Skin epidermis (tissue), 12 donors: ENCODE results near the gene DCXR.
A peak's percentile ranks its signal among the peaks of the same experiment; 100 is the strongest.

Experiments
- H3K27ac ChIP-seq, 21 experiments: fragments of 200-600 bp; sonication (generic) in 11 of 21; one replicate each; pipeline ENCODE4 v1.5.0; 2020; ENCODE audit warnings: mild to moderate bottlenecking in 3 of 21, inconsistent platforms in 2 of 21, moderate library complexity in 2 of 21
- H3K4me3 ChIP-seq, 7 experiments: fragments of 200-600 bp; sonication (generic) in 2 of 7; one replicate each; pipeline ENCODE4 v1.5.0; 2020; ENCODE audit warnings: inconsistent platforms in 2 of 7, mild to moderate bottlenecking in 2 of 7, moderate library complexity in 1 of 7

Gene DCXR

DNA sequence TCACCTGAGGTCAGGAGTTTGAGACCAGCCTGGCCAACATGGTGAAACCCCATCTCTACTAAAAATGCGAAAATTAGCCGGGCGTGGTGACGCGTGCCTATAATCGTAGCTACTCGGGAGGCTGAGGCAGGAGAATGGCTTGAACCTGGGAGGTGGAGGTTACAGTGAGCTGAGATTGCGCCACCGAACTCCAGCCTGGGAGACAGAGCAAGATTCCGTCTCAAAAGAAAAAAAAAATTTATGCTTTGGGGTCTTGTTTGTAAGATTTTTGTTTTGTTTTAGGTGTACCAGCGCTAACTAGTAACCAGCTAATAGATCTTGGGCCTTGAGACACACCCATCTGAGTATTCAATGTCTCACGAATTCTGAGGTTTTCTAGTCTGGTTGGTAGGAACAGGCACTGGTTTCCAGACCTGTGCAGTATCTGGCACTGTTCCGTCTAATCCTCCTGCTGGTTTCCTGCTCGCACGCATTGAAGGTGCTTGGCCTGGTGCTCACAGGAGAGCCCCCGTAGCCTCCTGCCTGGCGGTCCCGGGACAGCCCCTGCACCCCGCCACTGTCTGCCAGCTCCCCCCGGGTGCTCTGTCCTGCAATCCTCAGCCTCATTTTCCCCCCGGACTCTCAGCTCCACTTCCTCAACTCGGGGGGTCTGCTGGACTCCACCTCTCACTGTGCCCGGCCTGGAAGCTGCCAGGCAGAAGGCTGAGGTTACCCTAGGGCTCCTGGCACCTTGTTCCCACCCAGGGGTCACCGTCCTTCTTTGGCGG lies 38.7 kb upstream of the DCXR start:
- Histone ChIP-seq H3K4me3 (no peak overlapping the region), H3K27ac (no peak overlapping the region)

DNA sequence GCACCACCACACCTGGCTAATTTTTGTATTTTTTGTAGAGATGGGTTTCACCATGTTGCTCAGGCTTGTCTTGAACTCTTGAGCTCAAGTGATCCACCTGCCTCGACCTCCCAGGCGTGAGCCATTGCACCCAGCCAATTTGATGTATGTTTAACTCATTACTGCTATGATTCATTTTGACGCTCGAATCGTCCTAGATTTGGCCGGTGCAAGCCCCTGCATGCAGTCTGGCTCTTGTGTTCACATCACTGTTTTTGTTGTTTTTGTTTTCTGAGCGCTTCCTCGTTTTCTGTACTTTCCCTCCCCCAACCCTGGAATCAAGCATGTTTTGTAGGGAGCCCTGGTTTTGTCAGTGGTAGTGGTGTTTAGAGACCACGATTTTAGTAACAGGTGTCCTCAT lies 35.9 kb upstream of the DCXR start:
- Histone ChIP-seq H3K27ac (no peak overlapping the region), H3K4me3 (no peak overlapping the region)

DNA sequence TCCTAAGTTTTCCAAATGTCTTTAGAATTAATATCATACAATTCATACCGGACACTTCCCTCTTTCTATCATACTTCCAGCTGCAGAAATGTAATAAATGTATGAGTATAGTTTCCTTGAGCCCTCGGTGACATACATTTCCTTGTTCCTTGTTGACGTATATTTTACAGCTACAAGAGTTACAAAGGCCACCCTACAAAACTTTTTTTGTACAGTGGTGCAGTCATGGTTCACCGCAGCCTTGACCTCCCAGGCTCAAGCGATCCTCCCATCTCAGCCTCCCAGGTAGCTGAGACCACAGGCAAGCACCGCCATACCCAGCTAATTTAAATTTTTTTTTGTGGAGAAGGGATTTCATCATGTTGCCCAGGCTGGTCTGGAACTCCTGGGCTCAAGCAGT lies 35.3 kb upstream of the DCXR start:
- Histone ChIP-seq H3K4me3 (no peak overlapping the region), H3K27ac (no peak overlapping the region)

DNA sequence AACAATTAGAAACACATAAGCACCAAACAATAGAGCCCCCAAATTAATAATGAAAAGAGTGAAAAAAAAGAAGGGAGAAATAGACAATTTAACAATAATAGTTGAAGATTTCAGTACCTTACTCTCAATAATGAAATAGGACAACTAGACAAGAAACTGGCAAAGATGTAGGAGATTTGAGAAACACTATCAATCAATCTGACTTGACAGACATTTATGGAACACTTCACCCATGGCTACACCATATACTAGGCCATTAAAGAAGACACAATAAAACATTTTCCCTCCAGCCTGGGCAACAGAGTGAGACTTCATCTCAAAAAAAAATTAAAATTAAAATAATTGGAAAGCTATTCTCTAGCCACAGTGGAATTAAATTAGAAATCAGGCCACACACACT lies 33.1 kb upstream of the DCXR start:
- H3K27ac ChIP-seq, result no peak overlapping the region
- no peak overlapping the region for H3K4me3 ChIP-seq

DNA sequence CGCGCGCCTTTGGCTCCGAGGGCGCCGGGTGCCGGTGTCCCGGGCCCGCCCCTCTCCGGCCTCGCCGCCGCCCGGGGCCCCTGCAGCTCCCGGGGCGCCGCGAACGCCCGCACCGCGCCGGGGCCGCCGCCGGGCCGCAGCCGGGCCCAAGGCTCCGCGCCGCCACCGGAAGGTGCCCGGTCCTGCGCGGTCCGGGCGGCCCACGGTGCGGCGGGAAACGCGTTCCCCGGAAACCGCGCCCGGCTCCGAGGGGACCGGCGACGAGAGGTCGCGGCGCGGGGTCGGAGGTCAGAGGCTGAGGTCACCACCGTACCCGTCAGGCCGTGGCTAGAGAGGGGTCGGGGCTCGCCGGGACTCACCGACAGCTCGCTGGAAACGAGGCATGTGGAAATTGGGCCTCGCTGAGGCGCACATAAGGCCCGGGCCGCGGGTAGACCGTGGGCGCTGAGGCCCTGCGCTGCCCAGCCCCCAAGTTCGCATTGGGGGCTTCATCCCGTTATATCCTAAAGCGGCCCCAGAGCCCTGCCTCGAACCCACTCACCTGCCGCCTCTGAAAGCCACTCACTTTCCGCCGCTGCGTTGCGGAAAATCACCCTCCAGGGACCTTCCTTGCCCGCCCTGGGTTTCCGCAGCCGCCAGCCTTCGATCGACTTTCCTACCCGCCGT lies 28.3 kb upstream of the DCXR start, which contains the start of gene DUS1L:
TSS of gene DUS1L (minus strand) at position 167 of the 666 bp plus-strand sequence. CDS start 745 bp downstream, outside the sequence.
- Histone ChIP-seq H3K4me3 (peak within 1 kb of the TSS; percentile 58 to 95 (median 67)), H3K27ac (peak within 1 kb of the TSS; percentile 54 to 96 (median 90))

DNA sequence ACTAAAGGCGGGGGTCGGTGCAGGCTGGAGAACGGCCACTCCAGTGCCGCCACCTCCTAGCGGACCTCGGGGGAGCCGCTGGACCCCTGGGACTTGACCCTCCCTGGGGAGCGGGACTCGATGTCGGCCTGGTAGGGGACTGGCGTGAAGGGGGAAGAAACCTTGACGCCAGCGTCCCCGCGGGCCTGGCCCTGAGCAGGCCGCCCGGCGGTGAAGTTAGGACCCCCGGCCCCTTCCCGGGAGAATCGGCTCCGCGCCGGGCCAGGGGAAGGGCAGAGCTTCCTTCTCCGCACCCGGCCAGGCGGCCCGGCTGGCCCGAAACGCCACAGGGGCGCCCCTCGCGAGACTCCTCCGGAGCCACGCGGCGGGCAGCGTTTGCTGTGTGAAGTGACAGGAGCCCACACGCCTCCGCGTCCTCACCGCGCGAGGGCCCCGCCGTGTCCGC lies 27.7 kb upstream of the DCXR start:
- Histone ChIP-seq H3K4me3 (peak overlapping the region; percentile 58 to 95 (median 67)), H3K27ac (peak overlapping the region; percentile 18 to 96 (median 89))

DNA sequence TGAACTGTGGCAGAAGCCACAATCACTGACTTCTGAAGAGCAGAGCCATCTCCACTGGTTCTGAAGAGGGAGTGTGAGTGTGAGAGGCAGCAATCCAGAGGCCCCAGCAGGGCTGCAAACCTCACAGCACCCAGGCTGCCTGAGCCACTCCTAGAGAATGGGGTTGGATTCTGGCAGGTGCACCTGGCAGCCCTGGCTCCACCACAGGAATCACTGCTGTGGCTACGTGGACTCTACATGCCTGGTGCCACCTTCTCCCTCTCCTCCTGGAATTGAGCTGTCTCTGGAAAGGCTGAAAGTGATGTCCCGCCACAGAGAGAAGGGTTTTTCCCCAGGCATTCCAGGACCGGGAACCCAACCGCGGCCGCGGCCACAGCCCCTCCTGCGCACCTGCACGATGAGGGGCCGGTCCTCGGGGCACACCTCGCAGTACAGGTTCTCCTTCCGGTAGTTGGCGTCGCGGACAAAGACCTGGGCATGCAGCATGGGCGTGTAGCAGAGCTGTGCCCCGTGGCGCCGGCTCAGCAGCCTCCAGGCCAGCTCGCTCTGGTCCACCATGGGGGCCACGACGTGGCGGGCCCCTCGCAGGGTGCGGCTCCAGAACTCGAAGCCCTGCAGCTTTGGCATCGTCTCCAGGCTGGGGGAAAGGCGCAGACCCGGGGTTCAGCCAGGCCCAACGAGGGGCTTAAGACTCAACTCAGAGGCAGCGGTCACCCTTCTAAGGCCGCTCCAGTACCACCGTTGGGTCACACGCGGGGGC lies 27.1 kb upstream of the DCXR start:
- H3K27ac ChIP-seq, result peak overlapping the region in 20 of 21 experiments; percentile 18 to 96 (median 89)
- H3K4me3 ChIP-seq, result peak overlapping the region; percentile 58 to 95 (median 67)

DNA sequence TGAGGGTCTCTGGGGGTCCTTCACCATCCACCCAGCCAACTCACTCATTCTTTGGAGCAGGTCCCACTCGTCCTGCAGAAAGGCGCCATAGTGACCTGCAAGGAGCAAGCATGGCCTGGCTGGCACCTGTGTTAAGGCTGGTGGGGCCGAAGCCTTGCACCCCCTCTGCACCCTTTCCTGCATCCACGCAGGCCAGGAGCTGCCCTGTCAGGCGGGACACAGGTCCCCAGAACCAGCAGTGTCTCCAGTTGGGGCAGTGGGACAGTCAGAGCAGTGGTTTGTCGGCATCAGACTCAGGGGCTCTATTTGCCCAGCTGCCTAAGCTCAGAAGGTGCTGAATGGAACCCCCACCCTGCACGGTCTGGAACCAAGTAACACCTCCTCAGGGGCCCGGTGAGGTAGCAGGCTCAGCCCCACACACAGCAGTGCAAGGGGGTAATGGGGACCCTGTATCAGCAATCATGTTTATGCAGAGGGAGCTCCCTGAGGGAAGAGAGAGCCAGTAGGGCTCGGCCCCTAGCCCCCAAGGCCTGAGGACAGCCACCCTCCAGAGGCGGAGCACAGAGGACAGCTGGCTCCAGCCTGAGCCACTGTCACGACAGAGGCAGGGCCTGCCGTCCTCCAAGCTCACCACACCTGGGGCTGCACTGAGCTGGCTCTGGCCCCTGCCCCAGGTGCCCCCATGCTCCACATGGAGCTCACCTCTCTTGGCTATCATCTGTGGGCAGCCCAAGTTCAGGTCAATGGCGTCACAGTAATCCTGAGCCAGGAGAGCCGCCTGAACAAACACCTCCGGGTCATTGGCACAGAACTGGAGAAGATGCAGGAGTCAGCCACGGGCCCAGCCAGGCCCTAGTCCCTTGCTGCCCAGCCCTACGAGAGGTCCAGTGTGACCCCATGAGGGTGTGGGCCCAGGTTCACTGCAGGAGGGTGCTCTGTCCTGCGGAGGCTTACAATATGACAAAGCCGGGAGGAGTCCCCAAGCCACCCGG lies 26.2 kb upstream of the DCXR start:
- Histone ChIP-seq H3K4me3 (peak overlapping the region in 2 of 7 experiments; percentile 58 to 93), H3K27ac (peak overlapping the region in 3 of 21 experiments; percentile 12 to 96 (median 89))

DNA sequence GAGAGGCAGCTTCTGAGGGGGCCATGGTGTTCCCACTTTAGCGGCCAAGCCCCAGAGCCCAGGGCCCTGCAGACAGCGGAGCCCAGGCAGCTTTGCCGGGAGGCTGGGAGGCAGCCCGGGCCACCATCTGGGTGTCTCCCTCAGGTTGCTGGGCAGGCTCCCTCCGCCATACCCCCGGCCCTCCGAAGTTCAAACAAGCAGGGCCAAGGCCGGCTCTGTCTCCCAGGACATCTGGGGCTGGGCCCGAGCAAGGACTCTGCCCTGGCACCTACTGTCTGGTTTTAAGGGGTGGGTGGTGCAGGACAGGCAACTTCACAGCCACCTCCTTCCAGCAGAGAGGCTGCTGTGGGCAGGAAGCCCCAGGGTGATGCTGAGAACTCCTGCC lies 25.5 kb upstream of the DCXR start:
- no peak overlapping the region for H3K4me3 ChIP-seq
- H3K27ac ChIP-seq, result no peak overlapping the region

DNA sequence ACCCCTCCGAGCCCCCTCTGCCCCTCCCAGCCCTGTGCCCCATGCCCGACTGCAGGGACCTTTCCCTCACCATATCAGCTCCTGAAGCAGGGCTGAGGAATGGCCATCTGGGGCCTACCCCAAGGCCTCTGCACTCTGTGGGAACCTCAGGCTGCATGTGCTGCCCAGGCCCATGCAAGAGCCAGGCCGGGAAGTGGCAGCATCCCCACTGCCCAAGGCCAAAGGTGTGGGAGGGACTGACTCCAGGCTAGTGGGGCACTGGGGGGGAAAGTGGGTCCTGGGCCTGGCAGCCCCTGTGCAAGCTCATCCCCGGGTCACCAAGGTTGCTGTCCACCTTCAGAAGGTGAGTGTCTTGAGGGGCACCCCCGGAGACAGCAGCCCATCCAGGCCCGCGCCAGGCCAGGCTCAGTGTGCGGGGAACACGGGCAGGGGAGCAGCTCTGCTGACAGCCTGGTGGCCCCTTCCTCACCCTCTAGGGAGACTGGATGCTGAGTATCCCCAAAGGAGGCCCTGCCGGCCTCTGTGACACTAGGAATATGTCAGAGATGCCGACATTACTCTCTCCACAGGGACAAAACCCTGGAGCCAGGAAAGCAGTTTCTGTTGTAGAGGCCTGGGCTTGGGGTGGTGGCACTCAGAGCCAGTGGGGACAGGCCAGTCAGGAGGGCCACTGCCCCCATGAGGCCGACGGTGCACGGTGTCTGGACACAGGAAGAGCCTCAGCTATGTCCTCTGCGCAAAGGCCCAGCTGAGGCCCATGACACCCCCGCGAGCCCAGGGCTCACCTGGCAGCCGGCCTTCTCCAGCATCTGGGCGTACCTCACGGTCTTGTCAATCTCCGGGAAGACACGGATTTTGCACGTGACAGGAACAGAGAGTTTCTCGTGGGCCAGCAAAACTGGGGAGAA lies 24.8 kb upstream of the DCXR start:
- H3K27ac ChIP-seq, result no peak overlapping the region
- no peak overlapping the region for H3K4me3 ChIP-seq

DNA sequence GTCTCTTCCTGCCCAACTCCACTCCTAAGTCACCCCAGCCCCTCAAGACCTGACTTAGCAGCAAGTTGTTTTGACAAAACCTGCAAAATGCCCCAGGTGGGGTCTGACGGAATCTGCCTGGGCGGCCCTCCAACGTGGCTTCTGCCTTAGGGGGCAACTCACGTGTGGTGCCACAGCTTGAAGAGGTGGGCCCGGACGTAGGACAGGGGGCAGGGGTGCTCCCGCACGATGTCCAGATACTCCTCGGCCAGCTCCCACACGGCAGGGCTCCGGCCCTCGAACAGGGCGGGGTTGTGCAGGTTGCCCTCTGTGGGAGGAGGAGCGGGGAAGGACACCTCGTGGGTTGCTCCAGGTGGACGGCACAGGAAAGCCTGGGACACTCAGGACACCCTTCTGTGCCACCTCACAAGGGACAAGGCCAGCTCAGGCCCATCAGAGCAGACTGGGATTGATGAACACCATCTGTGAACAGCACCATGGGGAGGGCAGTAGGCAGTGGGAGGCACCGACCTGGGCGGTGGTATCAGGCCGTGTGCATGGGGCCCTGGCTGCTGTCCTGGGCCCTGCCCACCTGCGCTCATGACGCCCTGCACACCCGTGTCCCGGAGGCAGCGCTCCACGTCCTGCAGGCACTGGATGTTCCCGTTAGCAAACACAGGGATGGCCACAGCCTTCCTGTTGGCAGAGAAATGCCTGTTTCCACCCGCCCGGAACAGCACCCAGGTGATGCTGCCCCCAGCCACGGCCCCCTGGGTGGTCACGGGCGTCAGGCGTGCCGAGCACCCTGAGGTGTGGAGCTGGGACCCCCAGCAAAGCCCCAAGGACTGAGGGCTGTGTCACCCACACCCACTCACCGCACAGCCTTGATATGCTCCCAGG lies 23.8 kb upstream of the DCXR start:
- no peak overlapping the region for H3K27ac ChIP-seq

DNA sequence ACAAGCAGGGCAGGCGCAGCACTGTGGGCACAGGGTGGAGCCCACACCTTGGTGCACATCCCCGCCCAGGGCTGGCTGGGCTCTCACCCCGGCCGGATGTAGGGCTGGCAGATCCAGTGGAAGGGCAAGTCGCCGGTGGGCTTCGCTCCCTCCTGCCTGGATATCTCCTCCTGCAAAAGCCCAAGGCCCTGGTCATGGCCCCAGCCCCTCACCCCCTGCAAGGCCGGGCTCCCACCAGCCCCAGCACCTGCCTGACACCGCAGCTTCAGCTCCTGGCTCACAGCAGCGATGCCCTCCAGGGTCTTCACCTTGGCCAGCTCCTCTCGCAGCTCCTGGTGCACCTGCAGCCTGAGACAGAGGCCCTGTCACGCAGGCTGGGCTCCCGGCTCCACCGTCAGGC lies 23.1 kb upstream of the DCXR start:
- Histone ChIP-seq H3K4me3 (no peak overlapping the region), H3K27ac (no peak overlapping the region)

More for the DNA sequence above, 23.8 kb upstream of the DCXR start:
- no peak overlapping the region for H3K4me3 ChIP-seq

DNA sequence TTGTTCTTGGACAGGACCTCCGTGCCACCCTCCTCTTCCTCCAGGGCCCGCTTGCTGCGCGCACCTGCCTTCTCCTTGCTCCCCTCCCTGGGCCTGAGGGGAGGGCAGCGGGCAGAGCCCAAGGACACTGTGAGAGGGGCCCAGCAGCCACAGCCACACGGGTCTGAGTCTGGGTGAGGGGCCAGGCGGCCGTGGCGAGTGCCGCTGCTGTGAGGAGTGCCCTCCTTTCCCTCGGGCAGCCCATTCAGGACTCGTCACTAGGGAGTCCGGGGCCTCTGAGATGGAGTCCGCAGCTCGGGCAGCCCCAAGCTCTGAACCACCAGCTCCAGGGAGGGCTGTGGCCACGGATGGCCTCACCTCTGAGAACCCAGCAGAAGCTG lies 22.5 kb upstream of the DCXR start:
- H3K4me3 ChIP-seq, result no peak overlapping the region
- H3K27ac ChIP-seq, result no peak overlapping the region

DNA sequence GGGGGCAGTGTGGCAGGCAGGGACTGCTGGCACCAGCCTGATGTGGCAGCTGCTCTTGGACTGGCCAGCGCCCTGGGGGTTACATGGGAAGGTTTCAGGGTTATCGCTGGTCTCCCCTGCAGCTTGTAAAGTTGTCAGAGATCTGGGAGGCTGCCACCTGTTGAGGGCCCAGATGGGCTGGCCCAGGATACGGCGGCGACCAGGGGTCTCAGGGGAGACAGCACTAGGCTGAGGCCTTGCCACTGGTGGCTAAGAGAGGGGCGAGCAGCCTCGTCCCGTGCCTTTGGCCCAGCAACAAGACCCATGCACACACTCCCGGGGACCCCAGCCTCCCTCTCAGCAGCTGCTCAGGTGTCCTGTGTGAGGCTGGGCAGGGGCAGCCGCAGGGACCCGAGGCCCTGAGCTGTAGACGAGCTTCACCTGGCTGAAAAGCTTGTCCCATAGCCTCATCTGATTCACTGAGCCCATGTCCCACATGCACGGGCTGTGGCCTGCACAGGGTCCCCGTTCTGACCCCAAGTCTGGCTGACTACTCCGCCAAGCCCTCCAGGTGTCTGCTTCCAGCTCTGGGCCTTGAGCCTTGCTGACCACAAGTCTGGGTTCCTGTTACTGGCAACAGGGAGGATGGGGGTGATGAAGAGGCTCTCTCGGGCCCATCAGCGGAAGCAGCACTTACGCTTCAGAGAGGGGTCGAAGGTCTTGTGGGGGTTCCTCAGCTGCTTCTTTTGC lies 21.9 kb upstream of the DCXR start:
- no peak overlapping the region for H3K4me3 ChIP-seq
- no peak overlapping the region for H3K27ac ChIP-seq

DNA sequence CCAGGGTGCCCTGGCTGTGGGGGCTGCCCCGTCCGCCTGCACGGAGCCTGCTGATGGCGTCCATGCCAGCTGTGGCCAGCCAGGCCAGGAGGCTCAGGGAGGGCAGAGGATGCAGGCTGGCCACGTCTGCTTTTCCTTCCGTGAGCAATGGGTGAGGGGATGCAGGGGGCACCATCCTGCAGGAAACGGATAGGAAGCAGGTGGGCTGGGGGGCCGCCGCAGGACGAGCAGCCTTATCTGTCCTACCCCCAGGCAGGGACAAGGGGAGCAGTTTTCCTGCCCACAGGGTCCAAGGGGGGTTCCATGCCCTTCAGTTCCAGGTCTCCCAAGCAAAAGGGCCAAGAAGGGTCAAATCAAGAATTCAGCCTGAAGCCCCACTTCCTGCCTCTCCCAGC lies 21.4 kb upstream of the DCXR start:
- Histone ChIP-seq H3K27ac (no peak overlapping the region), H3K4me3 (no peak overlapping the region)

DNA sequence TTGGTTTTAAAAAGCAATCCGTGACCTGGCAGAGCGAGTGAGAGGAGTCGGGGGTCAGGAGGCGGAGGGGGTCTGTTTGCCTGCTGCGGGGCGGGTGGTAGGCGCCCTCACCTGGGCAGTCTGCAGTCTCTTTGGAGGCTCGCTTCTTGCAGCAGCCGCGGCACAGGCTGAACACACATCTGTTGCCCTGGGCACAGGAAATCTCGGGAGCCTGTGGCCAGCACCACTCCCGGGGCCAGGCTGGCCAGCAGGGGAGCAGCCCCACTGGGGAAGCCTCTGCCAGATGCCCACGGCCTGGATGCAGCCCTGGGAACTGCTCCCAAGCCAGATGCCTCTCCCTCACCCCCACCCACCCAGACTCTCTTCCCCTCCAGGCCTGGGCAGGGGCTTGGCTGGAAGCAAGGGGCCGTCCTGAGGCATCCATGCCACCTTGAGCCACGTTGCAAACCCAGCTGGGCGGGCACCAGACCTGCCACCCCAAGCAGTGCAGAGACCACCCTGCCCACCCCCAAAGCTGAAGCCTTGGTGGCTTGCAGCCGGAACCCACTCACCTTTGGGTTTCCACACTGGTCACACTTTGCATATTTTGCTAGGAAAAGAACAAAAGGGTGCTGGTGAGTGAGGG lies 20.8 kb upstream of the DCXR start:
- Histone ChIP-seq H3K4me3 (no peak overlapping the region), H3K27ac (no peak overlapping the region)
